HG03378 (cell line): Measurements from ENCODE around the gene NABP2.
A peak's percentile ranks its signal among the peaks of the same experiment; 100 is the strongest.
"Not testable (repeated sequence)": the region's sequence is repeated elsewhere in the genome, so short reads cannot be mapped to it uniquely, and the experiment has no call there.

Source experiments
- ATAC-seq: cut with Tn5 transposase; IDR thresholded peaks from one replicate; pipeline ENCODE4 v1.9.1; 2021; ENCODE audit warnings: mild to moderate bottlenecking, moderate library complexity; ENCODE audit not compliant: unreplicated experiment

The NABP2 gene

DNA sequence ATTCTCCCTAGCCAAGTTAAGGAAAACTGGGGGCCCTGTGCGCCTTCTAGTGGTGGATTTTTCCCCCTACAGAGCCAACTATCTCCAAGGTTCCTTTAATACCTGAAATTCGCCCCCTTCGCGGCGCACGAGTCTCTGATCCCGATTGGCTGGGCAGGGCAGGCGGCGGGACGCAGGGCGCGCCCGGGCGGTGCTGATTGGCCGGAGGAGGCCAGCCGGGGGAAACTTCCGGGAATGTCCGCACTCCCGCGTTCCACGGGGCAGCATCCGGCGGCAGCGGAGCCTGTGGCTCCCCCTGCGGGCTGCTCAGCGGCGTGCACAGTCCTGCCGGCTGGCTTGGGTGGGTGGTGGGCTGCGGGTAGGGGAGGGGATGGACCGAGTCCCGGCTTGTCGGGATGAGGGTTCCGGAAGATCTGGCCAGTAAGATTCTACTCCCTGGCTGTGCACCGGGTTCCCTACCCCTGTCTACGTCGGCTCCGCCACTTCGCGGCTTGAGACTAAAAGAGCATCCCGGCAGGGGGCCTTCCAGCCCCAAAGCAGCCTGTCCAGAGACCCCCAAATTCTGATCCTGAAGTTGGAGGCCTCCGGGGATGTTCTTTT lies at the start of gene NABP2:
Gene NABP2, plus strand, starts transcription at position 241 of the 600 bp plus-strand sequence. CDS start 515 bp downstream, outside the sequence.
- ATAC-seq, result peak; percentile 71

GRCh38 chr12:56178347-56178746 lies 45.8 kb upstream of the NABP2 start:
- ATAC-seq, result no peak

GRCh38 chr12:56186957-56187356 lies 37.2 kb upstream of the NABP2 start:
- no peak for ATAC-seq

- no peak for ATAC-seq
Measured at GRCh38 chr12:56188131-56188777, 35.9 kb upstream of the NABP2 start.

GRCh38 chr12:56188778-56189098 lies 35.4 kb upstream of the NABP2 start:
- ATAC-seq, result no peak

GRCh38 chr12:56189099-56189917 lies 34.8 kb upstream of the NABP2 start, which contains the start of gene SMARCC2:
Gene SMARCC2 (minus strand): TSS chr12:56189483. CDS start chr12:56189461, 22 bp downstream.
- ATAC-seq, result peak; percentile 35

DNA sequence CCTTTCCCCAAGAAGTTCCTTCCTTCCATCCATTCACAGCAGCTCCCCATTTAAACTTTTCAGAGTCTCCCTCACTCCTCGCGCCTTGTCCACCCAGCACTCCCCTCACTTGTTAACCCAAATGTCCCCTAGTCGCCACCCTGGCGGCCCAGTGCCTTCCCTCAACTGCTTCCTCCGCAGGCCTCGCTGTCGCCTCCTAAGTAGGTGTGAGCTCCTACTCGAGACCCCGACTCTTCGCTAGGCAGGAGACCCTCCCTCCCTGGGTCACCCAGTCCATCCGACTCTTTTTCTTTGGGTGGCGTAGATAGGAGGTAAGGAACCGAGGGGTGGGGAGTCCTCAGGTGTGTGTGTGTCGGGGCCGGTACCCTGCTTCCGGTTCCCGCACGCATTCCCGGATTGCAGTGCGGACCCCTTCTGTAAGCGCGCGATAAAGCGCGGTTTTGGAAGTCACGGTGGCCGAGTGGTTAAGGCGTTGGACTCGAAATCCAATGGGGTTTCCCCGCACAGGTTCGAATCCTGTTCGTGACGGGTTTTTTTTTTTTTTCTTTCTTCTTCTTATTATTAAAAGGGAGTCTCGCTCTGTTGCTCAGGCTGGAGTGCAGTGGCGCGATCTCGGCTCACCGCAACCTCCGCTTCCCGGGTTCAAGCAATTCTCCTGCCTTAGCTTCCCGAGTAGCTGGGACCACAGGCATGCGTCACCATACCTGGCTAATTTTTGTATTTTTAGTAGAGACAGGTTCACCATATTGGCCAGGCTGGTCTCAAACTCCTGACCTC lies 34.0 kb upstream of the NABP2 start:
- peak; percentile 40 for ATAC-seq

DNA sequence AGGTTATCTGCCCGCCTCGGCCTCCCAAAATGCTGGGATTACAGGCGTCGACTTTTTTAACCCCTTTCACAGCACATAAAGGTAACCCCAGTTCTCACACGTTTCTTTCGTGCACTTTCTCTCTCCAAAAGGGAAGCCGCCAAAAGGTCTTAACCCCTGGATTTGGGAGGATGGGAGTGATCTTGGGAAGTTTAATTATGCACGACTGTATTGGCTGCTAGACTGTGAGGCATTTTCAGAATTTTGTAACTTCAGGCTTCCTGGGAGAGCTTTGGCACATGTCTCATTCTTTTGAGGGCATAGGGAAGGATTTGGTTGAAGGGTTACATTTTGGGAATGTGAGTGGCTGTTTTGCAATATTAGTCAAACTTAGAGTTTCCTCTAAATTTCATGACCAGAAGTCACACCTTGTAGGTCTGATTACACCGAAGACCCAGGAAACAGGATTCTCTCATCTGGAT lies 33.4 kb upstream of the NABP2 start:
- ATAC-seq, result no peak

GRCh38 chr12:56192582-56192981 lies 31.6 kb upstream of the NABP2 start:
- no peak for ATAC-seq

GRCh38 chr12:56193025-56193578 lies 31.0 kb upstream of the NABP2 start:
- ATAC-seq, result no peak

- not testable (repeated sequence) for ATAC-seq
Measured at GRCh38 chr12:56196818-56197550, 27.2 kb upstream of the NABP2 start.

GRCh38 chr12:56197921-56198635 lies 26.1 kb upstream of the NABP2 start:
- ATAC-seq, result no peak

DNA sequence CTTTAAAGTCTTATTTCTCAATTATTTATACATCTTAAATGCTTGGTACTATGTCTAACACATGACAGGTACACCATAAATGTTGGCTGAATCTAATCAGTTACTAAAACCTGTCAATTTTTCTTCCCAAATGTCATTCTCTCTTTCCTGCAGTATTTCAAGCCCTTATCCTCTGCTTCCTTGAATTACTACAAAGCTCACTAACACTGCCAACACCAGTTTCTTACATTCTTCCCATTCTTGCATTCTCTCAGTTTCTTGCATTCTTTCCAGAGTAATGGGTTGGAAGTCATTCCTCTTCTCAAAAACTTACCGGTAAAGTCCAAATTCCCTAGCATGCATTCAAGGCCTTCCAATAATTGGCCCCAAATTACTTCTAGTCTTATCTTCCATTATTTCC lies 25.3 kb upstream of the NABP2 start:
- ATAC-seq, result no peak

GRCh38 chr12:56202366-56202765 lies 21.8 kb upstream of the NABP2 start:
- no peak for ATAC-seq

GRCh38 chr12:56202838-56203237 lies 21.3 kb upstream of the NABP2 start:
- no peak for ATAC-seq

DNA sequence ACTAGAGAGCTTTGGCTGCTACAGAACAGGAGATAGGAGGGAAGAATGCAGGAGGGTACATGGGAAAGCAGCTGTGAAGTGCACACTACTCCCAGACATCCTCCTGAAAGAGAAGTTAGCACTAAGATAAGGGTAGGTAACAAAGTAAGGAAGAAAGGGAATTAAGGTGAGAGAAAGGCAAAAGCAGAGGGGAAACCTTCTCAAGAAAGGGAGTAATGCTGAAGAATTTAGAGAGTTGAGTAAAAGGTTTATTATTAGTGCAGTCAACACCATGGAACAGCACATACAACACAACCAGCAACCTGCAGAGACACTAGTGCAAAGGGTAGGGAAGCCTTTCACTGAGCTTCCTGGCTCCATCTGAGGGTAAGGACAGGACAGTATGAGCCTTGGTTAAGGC lies 19.9 kb upstream of the NABP2 start:
- no peak for ATAC-seq

DNA sequence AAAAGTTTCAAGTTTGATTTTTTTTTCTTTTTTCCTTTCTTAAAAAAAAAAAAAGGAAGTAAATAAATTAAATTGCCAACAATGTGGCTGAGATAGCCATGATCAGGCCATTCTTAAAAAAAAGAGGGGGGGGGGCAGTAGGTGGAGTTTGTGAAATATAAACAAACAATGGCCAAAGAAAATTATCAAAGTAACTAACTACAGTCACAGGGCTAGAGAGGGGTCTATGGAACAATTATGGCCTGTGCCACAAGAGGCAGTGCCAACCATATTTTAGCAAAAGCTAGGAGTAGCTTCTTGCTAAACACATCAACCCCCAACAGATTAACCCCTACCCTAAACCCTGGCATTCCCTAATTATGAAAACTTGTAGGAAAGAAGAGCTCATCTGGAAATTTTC lies 18.7 kb upstream of the NABP2 start:
- ATAC-seq, result no peak

GRCh38 chr12:56206452-56207166 lies 17.5 kb upstream of the NABP2 start:
- ATAC-seq, result no peak

DNA sequence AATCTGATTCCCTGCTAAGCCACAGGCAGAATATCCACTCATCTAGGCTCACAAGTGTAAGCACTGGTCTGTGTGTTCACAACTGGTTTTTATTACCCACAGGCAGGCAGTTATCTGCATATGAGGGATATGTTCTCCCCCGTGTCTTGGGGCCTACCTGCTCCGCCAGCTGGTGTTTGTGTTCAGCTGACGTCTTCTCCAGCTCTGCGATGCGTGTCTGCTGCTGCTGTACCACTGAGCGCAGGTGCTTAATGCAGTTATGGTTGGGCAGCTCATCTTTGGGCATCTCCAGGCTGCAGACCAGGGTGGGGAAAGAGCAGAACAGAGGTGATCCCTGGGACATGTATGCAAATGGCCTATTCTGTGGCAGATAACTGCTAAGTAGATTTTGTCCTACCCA lies 16.1 kb upstream of the NABP2 start:
- ATAC-seq, result no peak
